Neural progenitor cell (in vitro differentiated cells): ENCODE measurements around the gene TMEM179. TPM values are rescaled to one million over a fixed set of nuclear protein-coding genes. Genes with fewer than 3 reads are reported as not detected.

Source experiments
- DNase-seq: peaks from one replicate; pipeline ENCODE4 v3.0.0-alpha.2; 2016; ENCODE audit warnings: low spot score
- H2AFZ ChIP-seq: fragments of 200-600 bp; sonication (generic); replicated peaks from 2 replicates; pipeline ENCODE4 v1.6.1; 2016; ENCODE audit warnings: antibody characterized with exemption
- H3F3A ChIP-seq: fragments of 200-600 bp; sonication (generic); 2 replicates; pipeline ENCODE4 v1.6.1; 2016; ENCODE audit warnings: antibody characterized with exemption, low read depth
- H3K27ac ChIP-seq: fragments of 200-600 bp; sonication (generic); 2 replicates; pipeline ENCODE4 v1.5.1; 2016; ENCODE audit warnings: mild to moderate bottlenecking
- H3K27me3 ChIP-seq: fragments of 200-600 bp; sonication (generic); 2 replicates; pipeline ENCODE4 v1.6.1; 2016; ENCODE audit warnings: mild to moderate bottlenecking, moderate library complexity
- H3K36me3 ChIP-seq: fragments of 200-600 bp; sonication (generic); 2 replicates; pipeline ENCODE4 v1.5.1; 2016
- H3K4me1 ChIP-seq: fragments of 200-600 bp; sonication (generic); 2 replicates; pipeline ENCODE4 v1.6.1; 2016; ENCODE audit warnings: mixed run types
- H3K4me2 ChIP-seq: fragments of 200-600 bp; sonication (generic); 2 replicates; pipeline ENCODE4 v1.6.1; 2016
- H3K4me3 ChIP-seq: fragments of 200-600 bp; sonication (generic); 2 replicates; pipeline ENCODE4 v1.5.1; 2016
- H3K79me2 ChIP-seq: fragments of 200-600 bp; sonication (generic); 2 replicates; pipeline ENCODE4 v1.6.1; 2016; ENCODE audit warnings: low read depth
- H3K9ac ChIP-seq: fragments of 200-600 bp; sonication (generic); 2 replicates; pipeline ENCODE4 v1.6.1; 2016
- H3K9me3 ChIP-seq: fragments of 200-600 bp; sonication (generic); 2 replicates; pipeline ENCODE4 v1.5.1; 2016; ENCODE audit warnings: low read depth
- H4K20me1 ChIP-seq: fragments of 200-600 bp; sonication (generic); 2 replicates; pipeline ENCODE4 v1.6.1; 2016; ENCODE audit warnings: low read depth
- H3K27ac Mint-ChIP-seq: 3 replicates; pipeline ENCODE4 v1.8.0; 2021; ENCODE audit warnings: mixed read lengths
- H3K27me3 Mint-ChIP-seq: 2 replicates; pipeline ENCODE4 v1.8.0; 2022; ENCODE audit warnings: low read depth, mild to moderate bottlenecking, inconsistent platforms, moderate library complexity, mixed read lengths; ENCODE audit not compliant: insufficient read depth
- H3K36me3 Mint-ChIP-seq: 3 replicates; pipeline ENCODE4 v1.8.0; 2021; ENCODE audit warnings: mixed read lengths
- H3K4me1 Mint-ChIP-seq: 3 replicates; pipeline ENCODE4 v1.8.0; 2021; ENCODE audit warnings: mixed read lengths
- H3K4me3 Mint-ChIP-seq: 3 replicates; pipeline ENCODE4 v1.8.0; 2021; ENCODE audit warnings: mild to moderate bottlenecking, moderate library complexity, mixed read lengths
- H3K9me3 Mint-ChIP-seq: 3 replicates; pipeline ENCODE4 v1.8.0; 2020; ENCODE audit warnings: mixed read lengths
- EZH2 ChIP-seq: fragments of 200-600 bp; sonication (generic); IDR thresholded peaks from 2 replicates; pipeline ENCODE4 v1.6.1; 2017; ENCODE audit warnings: antibody characterized with exemption, mild to moderate bottlenecking, moderate library complexity
- EZH2phosphoT487 ChIP-seq: fragments of 200-600 bp; sonication (generic); IDR thresholded peaks from 2 replicates; pipeline ENCODE4 v1.6.1; 2017; ENCODE audit warnings: antibody characterized with exemption
- total RNA-seq: library from RNA; depleted of rRNA; stranded (reverse); fragments of >200 nt; gene quantifications from 2 replicates; pipeline ENCODE4 v1.2.3, GENCODE V29; 2015; ENCODE audit warnings: low replicate concordance
- TF ChIP-seq, protein P1 (sequence below): fragments of 200-600 bp; sonication (generic); IDR thresholded peaks from 2 replicates; pipeline ENCODE4 v1.5.1; 2017; ENCODE audit warnings: antibody characterized with exemption, mild to moderate bottlenecking

The TMEM179 gene
- total RNA-seq, 1 donor from 2014 or later: 0.77 TPM

DNA sequence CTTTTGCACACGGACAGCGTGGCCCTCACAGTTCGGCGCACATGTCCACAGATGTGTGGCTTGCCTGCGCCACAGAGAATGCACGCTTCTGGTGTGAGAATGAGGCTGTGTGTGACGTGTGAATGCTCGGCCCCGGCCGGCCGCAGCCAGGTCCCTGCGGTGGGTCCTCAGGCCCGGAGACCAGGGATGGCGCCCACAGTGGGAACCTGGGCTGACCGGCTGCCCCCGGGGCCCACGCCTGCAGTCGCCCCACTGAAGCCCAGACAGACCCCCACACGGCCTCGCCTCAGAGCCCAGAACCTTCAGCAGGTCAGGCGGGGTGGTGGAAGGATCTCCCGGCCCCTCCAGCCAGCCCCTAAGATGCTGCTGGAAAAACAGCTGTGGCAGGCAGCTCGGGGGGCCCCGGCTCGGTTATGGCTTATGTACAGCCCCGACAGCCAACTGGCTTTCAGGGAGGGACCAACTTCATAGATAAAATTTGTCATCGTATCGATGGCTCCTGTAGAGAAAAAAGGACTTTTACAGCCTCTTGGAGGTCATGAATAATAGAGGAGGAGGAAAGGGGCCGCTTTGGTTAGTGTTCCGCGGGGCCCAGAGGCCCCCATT, 29.5 kb downstream of the TMEM179 start:
- Mint-ChIP-seq H3K27me3 (peaks cover 8% of the 10 kb centered on the region), H3K4me3 (no peak overlapping the region), H3K36me3 (no peaks in the 10 kb centered on the region), H3K9me3 (no peaks in the 10 kb centered on the region), H3K27ac (no peak overlapping the region), H3K4me1 (peaks cover 34% of the 10 kb centered on the region)
- no peak overlapping the region for H2AFZ ChIP-seq
- peaks cover 4% of the 10 kb centered on the region for H3K4me1 ChIP-seq
- no peaks in the 10 kb centered on the region for H3F3A ChIP-seq
- H3K79me2 ChIP-seq: no peaks in the 10 kb centered on the region
- no peaks in the 10 kb centered on the region for H3K36me3 ChIP-seq
- no peaks in the 10 kb centered on the region for H4K20me1 ChIP-seq
- no peak for DNase-seq
- H3K4me3 ChIP-seq: no peak overlapping the region
- H3K9me3 ChIP-seq: no peaks in the 10 kb centered on the region
- no peak overlapping the region for H3K27ac ChIP-seq
- no peak overlapping the region for H3K9ac ChIP-seq
- TF ChIP-seq EZH2phosphoT487 (no peak), EZH2 (no peak)
- TF ChIP-seq, protein P1, sequence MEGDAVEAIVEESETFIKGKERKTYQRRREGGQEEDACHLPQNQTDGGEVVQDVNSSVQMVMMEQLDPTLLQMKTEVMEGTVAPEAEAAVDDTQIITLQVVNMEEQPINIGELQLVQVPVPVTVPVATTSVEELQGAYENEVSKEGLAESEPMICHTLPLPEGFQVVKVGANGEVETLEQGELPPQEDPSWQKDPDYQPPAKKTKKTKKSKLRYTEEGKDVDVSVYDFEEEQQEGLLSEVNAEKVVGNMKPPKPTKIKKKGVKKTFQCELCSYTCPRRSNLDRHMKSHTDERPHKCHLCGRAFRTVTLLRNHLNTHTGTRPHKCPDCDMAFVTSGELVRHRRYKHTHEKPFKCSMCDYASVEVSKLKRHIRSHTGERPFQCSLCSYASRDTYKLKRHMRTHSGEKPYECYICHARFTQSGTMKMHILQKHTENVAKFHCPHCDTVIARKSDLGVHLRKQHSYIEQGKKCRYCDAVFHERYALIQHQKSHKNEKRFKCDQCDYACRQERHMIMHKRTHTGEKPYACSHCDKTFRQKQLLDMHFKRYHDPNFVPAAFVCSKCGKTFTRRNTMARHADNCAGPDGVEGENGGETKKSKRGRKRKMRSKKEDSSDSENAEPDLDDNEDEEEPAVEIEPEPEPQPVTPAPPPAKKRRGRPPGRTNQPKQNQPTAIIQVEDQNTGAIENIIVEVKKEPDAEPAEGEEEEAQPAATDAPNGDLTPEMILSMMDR: no peak
- no peaks in the 10 kb centered on the region for H3K27me3 ChIP-seq
- no peak overlapping the region for H3K4me2 ChIP-seq

DNA sequence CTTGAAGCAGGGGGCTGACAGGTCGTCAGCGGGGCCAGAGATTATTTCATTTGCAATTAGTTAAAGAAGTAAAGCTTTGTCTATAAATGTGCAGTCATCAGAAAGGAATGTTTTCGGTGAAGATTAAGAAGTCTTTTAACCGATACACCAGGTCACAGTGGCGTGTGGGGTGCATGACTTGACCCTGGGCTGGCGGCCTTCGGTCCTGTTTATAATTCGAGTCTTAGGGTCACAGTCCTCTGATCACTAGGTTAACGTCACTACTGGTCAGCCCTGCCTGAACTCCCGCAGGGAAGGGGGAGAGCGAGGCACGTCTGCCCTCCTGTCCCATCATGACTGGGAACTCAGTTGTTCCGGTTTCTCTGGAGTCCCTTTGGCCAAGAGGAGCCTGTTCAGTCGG, 30.0 kb downstream of the TMEM179 start:
- Histone ChIP-seq H2AFZ (no peak overlapping the region), H3K79me2 (no peaks in the 10 kb centered on the region), H3K4me3 (no peak overlapping the region), H3K36me3 (no peaks in the 10 kb centered on the region), H3F3A (no peaks in the 10 kb centered on the region), H3K9me3 (no peaks in the 10 kb centered on the region), H4K20me1 (no peaks in the 10 kb centered on the region), H3K9ac (no peak overlapping the region), H3K4me1 (peaks cover 4% of the 10 kb centered on the region), H3K4me2 (no peak overlapping the region), H3K27me3 (no peaks in the 10 kb centered on the region), H3K27ac (no peak overlapping the region)
- peaks cover 36% of the 10 kb centered on the region for H3K4me1 Mint-ChIP-seq
- H3K36me3 Mint-ChIP-seq: no peaks in the 10 kb centered on the region
- H3K27ac Mint-ChIP-seq: peak overlapping the region; percentile 93
- no peak overlapping the region for H3K4me3 Mint-ChIP-seq
- H3K9me3 Mint-ChIP-seq: no peaks in the 10 kb centered on the region
- no peak for DNase-seq
- TF ChIP-seq EZH2: no peak
- TF ChIP-seq, protein P1: no peak
- TF ChIP-seq EZH2phosphoT487: no peak
- H3K27me3 Mint-ChIP-seq: peaks cover 9% of the 10 kb centered on the region

DNA sequence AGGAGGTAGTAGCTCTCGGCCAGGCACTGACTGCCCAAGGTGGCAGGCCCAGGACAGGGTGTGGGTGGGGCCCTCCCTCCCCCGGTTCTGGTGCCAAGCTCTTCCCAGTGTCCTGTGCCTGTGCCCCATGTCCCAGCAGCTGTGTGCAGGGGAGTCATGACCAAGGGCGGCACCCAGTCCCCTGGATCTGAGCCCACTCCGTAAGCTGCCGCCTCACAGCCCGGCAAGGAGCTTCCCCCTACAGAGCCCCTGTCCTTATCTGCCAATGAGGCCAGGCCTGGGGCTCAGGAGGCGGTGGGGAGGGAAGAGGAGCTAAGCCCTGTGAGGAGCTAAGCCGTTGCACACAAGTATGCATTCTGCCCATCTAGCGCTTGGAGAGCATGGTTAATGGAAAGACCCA, 30.6 kb downstream of the TMEM179 start:
- Histone ChIP-seq H3K27me3 (no peaks in the 10 kb centered on the region), H3K4me1 (peaks cover 4% of the 10 kb centered on the region), H3K9me3 (no peaks in the 10 kb centered on the region), H3K4me3 (no peak overlapping the region), H3K4me2 (no peak overlapping the region), H3K27ac (no peak overlapping the region), H2AFZ (no peak overlapping the region), H3F3A (no peaks in the 10 kb centered on the region), H4K20me1 (no peaks in the 10 kb centered on the region), H3K36me3 (no peaks in the 10 kb centered on the region), H3K9ac (no peak overlapping the region), H3K79me2 (no peaks in the 10 kb centered on the region)
- Mint-ChIP-seq H3K27me3 (peaks cover 14% of the 10 kb centered on the region), H3K36me3 (no peaks in the 10 kb centered on the region), H3K4me3 (no peak overlapping the region), H3K27ac (peak overlapping the region; percentile 93), H3K4me1 (peaks cover 38% of the 10 kb centered on the region), H3K9me3 (no peaks in the 10 kb centered on the region)
- TF ChIP-seq EZH2: no peak
- TF ChIP-seq, protein P1: no peak
- no peak for TF ChIP-seq EZH2phosphoT487
- peak; percentile 55 for DNase-seq
